Osteoblast (primary cell): ENCODE measurements around the gene ABAT. TPM values are rescaled to one million over a fixed set of nuclear protein-coding genes. Genes with fewer than 3 reads are reported as not detected.

ENCODE experiments used
- DNase-seq: peaks from one replicate; pipeline ENCODE4 v3.0.0; 2011; ENCODE audit warnings: low spot score, mixed read lengths; ENCODE audit not compliant: insufficient read length; ENCODE audit errors: missing footprints
- H2AFZ ChIP-seq: 2 replicates; pipeline ENCODE4 v1.6.0; 2011; ENCODE audit warnings: mild to moderate bottlenecking, low read length
- H3K27ac ChIP-seq: 2 replicates; pipeline ENCODE4 v1.5.1; 2011; ENCODE audit warnings: mild to moderate bottlenecking, low read depth, low read length, moderate library complexity
- H3K27me3 ChIP-seq: 2 replicates; pipeline ENCODE4 v1.6.0; 2012; ENCODE audit warnings: mild to moderate bottlenecking, control low read depth, inconsistent platforms, low read length, moderate library complexity; ENCODE audit not compliant: insufficient read depth
- H3K36me3 ChIP-seq: 2 replicates; pipeline ENCODE4 v1.5.1; 2011; ENCODE audit warnings: mild to moderate bottlenecking, low read length, control low read depth, moderate library complexity; ENCODE audit not compliant: insufficient read depth
- H3K4me1 ChIP-seq: 2 replicates; pipeline ENCODE4 v1.5.1; 2011; ENCODE audit warnings: mild to moderate bottlenecking, low read length, control low read depth, moderate library complexity; ENCODE audit not compliant: insufficient read depth
- H3K4me2 ChIP-seq: 2 replicates; pipeline ENCODE4 v1.6.0; 2011; ENCODE audit warnings: mild to moderate bottlenecking, low read length; ENCODE audit not compliant: insufficient read depth
- H3K4me3 ChIP-seq: fragments of 200-600 bp; sonication (generic); 3 replicates; pipeline ENCODE4 v1.5.1; 2012; ENCODE audit warnings: mild to moderate bottlenecking, low read length, inconsistent platforms; ENCODE audit not compliant: insufficient read depth
- H3K79me2 ChIP-seq: 2 replicates; pipeline ENCODE4 v1.6.0; 2012; ENCODE audit warnings: mild to moderate bottlenecking, low read length, control low read depth, inconsistent platforms; ENCODE audit not compliant: insufficient read depth
- H3K9me3 ChIP-seq: 2 replicates; pipeline ENCODE4 v1.5.1; 2011; ENCODE audit warnings: low read depth, low read length, control low read depth
- H4K20me1 ChIP-seq: 2 replicates; pipeline ENCODE4 v1.6.0; 2012; ENCODE audit warnings: mild to moderate bottlenecking, low read length, control low read depth; ENCODE audit not compliant: insufficient read depth
- total RNA-seq: library from RNA; depleted of rRNA; stranded (reverse); fragments of >200 nt; gene quantifications from 2 replicates; pipeline ENCODE4 v1.2.3, GENCODE V29; 2012
- TF ChIP-seq, protein P1 (sequence below): IDR thresholded peaks from 2 replicates; pipeline ENCODE4 v1.5.1; 2011; ENCODE audit warnings: mild to moderate bottlenecking, low read depth, low read length, moderate library complexity; ENCODE audit errors: extremely low read depth

Gene ABAT
- total RNA-seq, 1 donor = 6.5 TPM

DNA sequence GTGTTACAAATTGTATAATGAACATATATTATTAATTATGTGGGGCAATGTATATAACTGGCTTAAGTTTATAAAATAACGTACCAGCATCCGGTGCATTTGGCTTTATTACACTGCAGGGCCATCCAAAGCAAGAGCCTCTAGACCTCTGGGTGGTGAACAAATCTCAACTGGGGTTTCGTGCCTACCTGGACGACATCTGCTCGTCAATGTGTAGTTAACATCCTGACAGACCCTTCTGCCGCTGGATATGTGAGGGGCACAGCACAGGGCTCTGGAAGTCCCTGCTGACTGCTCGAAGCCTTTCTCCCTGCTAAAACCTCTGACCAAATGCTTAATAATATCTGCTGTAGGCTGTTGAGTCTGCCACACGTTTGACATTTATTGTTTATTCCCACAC lies 120.7 kb downstream of the ABAT start:
- H3K4me3 ChIP-seq = no peak overlapping the region
- H3K27me3 ChIP-seq = no peaks in the 10 kb centered on the region
- H3K79me2 ChIP-seq = peaks cover 47% of the 10 kb centered on the region
- no peak overlapping the region for H2AFZ ChIP-seq
- H3K4me1 ChIP-seq = peaks cover 23% of the 10 kb centered on the region
- H3K27ac ChIP-seq = no peak overlapping the region
- no peaks in the 10 kb centered on the region for H3K9me3 ChIP-seq
- DNase-seq = no peak
- no peak overlapping the region for H3K4me2 ChIP-seq
- peaks cover 6% of the 10 kb centered on the region for H3K36me3 ChIP-seq
- TF ChIP-seq, protein P1, sequence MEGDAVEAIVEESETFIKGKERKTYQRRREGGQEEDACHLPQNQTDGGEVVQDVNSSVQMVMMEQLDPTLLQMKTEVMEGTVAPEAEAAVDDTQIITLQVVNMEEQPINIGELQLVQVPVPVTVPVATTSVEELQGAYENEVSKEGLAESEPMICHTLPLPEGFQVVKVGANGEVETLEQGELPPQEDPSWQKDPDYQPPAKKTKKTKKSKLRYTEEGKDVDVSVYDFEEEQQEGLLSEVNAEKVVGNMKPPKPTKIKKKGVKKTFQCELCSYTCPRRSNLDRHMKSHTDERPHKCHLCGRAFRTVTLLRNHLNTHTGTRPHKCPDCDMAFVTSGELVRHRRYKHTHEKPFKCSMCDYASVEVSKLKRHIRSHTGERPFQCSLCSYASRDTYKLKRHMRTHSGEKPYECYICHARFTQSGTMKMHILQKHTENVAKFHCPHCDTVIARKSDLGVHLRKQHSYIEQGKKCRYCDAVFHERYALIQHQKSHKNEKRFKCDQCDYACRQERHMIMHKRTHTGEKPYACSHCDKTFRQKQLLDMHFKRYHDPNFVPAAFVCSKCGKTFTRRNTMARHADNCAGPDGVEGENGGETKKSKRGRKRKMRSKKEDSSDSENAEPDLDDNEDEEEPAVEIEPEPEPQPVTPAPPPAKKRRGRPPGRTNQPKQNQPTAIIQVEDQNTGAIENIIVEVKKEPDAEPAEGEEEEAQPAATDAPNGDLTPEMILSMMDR = no peak
- H4K20me1 ChIP-seq = peaks cover 6% of the 10 kb centered on the region

- TF ChIP-seq, protein P1 = no peak
- Histone ChIP-seq H3K9me3 (no peaks in the 10 kb centered on the region), H2AFZ (no peak overlapping the region), H3K27me3 (no peaks in the 10 kb centered on the region), H3K4me1 (peaks cover 26% of the 10 kb centered on the region), H3K4me3 (no peak overlapping the region), H3K36me3 (peaks cover 7% of the 10 kb centered on the region), H3K27ac (no peak overlapping the region), H3K4me2 (no peak overlapping the region), H4K20me1 (peaks cover 11% of the 10 kb centered on the region), H3K79me2 (peaks cover 54% of the 10 kb centered on the region)
- no peak for DNase-seq
These were observed 121.4 kb downstream of the ABAT start for GRCh38 chr16:8795818-8796217.

- H3K4me2 ChIP-seq = peak overlapping the region; percentile 89
- H3K36me3 ChIP-seq = peaks cover 16% of the 10 kb centered on the region
- no peaks in the 10 kb centered on the region for H3K27me3 ChIP-seq
- peak overlapping the region; percentile 69 for H3K27ac ChIP-seq
- H2AFZ ChIP-seq = peak overlapping the region; percentile 86
- peaks cover 20% of the 10 kb centered on the region for H4K20me1 ChIP-seq
- H3K4me1 ChIP-seq = peaks cover 26% of the 10 kb centered on the region
- TF ChIP-seq, protein P1 = no peak
- H3K4me3 ChIP-seq = peak overlapping the region; percentile 97
- no peak for DNase-seq
- peaks cover 63% of the 10 kb centered on the region for H3K79me2 ChIP-seq
- H3K9me3 ChIP-seq = no peaks in the 10 kb centered on the region
These were observed 122.3 kb downstream of the ABAT start for GRCh38 chr16:8796469-8797363.
